Mesenchymal stem cell (in vitro differentiated cells and primary cell): ENCODE data around the gene GAB3.
A peak's percentile ranks its signal among the peaks of the same experiment; 100 is the strongest.

Source experiments
- DNase-seq: peaks from one replicate; pipeline ENCODE4 v3.0.0-alpha.2; 2013
- H2AFZ ChIP-seq: one replicate; pipeline ENCODE4 v1.6.1; 2013; ENCODE audit warnings: low read depth, mild to moderate bottlenecking, control low read depth, inconsistent platforms, low read length, moderate library complexity
- H2AK5ac ChIP-seq: 2 replicates; pipeline ENCODE4 v1.6.1; 2013; ENCODE audit warnings: low read length, moderate library complexity, mild to moderate bottlenecking, inconsistent platforms; ENCODE audit not compliant: severe bottlenecking
- H2BK120ac ChIP-seq: one replicate; pipeline ENCODE4 v1.6.1; 2013; ENCODE audit warnings: low read depth, mild to moderate bottlenecking, inconsistent platforms, low read length, moderate library complexity
- H2BK12ac ChIP-seq, 2 experiments: one replicate each; pipeline ENCODE4 v1.6.1; 2013; ENCODE audit warnings: inconsistent platforms in 2 of 2, low read length in 2 of 2, mild to moderate bottlenecking in 2 of 2, moderate library complexity in 2 of 2, control low read depth in 1 of 2
- H2BK15ac ChIP-seq: one replicate; pipeline ENCODE4 v1.6.1; 2013; ENCODE audit warnings: mild to moderate bottlenecking, low read depth, inconsistent platforms; ENCODE audit not compliant: poor library complexity, severe bottlenecking
- H2BK5ac ChIP-seq: 2 replicates; pipeline ENCODE4 v1.6.1; 2013; ENCODE audit warnings: low read depth, mild to moderate bottlenecking, low read length, control low read depth, inconsistent platforms; ENCODE audit not compliant: poor library complexity, severe bottlenecking
- H3K14ac ChIP-seq, 2 experiments: one replicate each; pipeline ENCODE4 v1.6.1; 2013; ENCODE audit warnings: inconsistent platforms in 2 of 2, low read length in 2 of 2, control low read depth in 1 of 2, mild to moderate bottlenecking in 1 of 2, moderate library complexity in 1 of 2
- H3K18ac ChIP-seq, 2 experiments: one replicate each; pipeline ENCODE4 v1.6.1; 2013; ENCODE audit warnings: inconsistent platforms in 2 of 2, low read length in 2 of 2, control low read depth in 1 of 2, low read depth in 1 of 2, mild to moderate bottlenecking in 1 of 2
- H3K23ac ChIP-seq, 2 experiments: one replicate each; pipeline ENCODE4 v1.6.1; 2013; ENCODE audit warnings: inconsistent platforms in 2 of 2, low read length in 2 of 2, mild to moderate bottlenecking in 2 of 2, moderate library complexity in 2 of 2, control low read depth in 1 of 2
- H3K27ac ChIP-seq: 2 replicates; pipeline ENCODE4 v1.5.1; 2013; ENCODE audit warnings: mild to moderate bottlenecking, moderate library complexity, low read length, control low read depth, inconsistent platforms; ENCODE audit not compliant: poor library complexity, severe bottlenecking
- H3K27me3 ChIP-seq, 2 experiments: 2 replicates each; pipeline versions ENCODE4 v1.6.1 to v1.7.0; 2013; ENCODE audit warnings: low read length in 2 of 2, mild to moderate bottlenecking in 2 of 2, moderate library complexity in 2 of 2, control low read depth in 1 of 2, inconsistent platforms in 1 of 2; ENCODE audit not compliant: control insufficient read depth in 1 of 2, insufficient read depth in 1 of 2
- H3K36me3 ChIP-seq, 2 experiments: 2 replicates each; pipeline versions ENCODE4 v1.6.1 to v1.7.0; 2013; ENCODE audit warnings: low read length in 2 of 2, control low read depth in 1 of 2, inconsistent platforms in 1 of 2, low read depth in 1 of 2, mild to moderate bottlenecking in 1 of 2; ENCODE audit not compliant: insufficient read depth in 2 of 2, control insufficient read depth in 1 of 2
- H3K4ac ChIP-seq, 2 experiments: one replicate each; pipeline ENCODE4 v1.6.1; 2013; ENCODE audit warnings: inconsistent platforms in 2 of 2, low read length in 2 of 2, mild to moderate bottlenecking in 2 of 2, moderate library complexity in 2 of 2, control low read depth in 1 of 2, low read depth in 1 of 2
- H3K4me1 ChIP-seq: 2 replicates; pipeline ENCODE4 v1.6.1; 2013; ENCODE audit warnings: low read depth, low read length, control low read depth; ENCODE audit not compliant: control insufficient read depth, insufficient read depth
- H3K4me2 ChIP-seq: 2 replicates; pipeline ENCODE4 v1.6.1; 2013; ENCODE audit warnings: low read length, mild to moderate bottlenecking, inconsistent platforms; ENCODE audit not compliant: poor library complexity, severe bottlenecking
- H3K4me3 ChIP-seq, 2 experiments: 2 replicates each; pipeline versions ENCODE4 v1.5.1 to v1.7.0; 2013; ENCODE audit warnings: low read length in 2 of 2, mild to moderate bottlenecking in 2 of 2, control low read depth in 1 of 2, low read depth in 1 of 2; ENCODE audit not compliant: insufficient read depth in 1 of 2
- H3K79me1 ChIP-seq: replicated peaks from 2 replicates; pipeline ENCODE4 v1.6.1; 2013; ENCODE audit warnings: mild to moderate bottlenecking, control low read depth, low read length, inconsistent platforms; ENCODE audit not compliant: poor library complexity, severe bottlenecking
- H3K9ac ChIP-seq: 2 replicates; pipeline ENCODE4 v1.7.0; 2013; ENCODE audit warnings: mild to moderate bottlenecking, low read length, moderate library complexity
- H3K9me3 ChIP-seq: 2 replicates; pipeline ENCODE4 v1.7.0; 2013; ENCODE audit warnings: mild to moderate bottlenecking, low read length; ENCODE audit not compliant: control insufficient read depth
- H4K8ac ChIP-seq: one replicate; pipeline ENCODE4 v1.6.1; 2013; ENCODE audit warnings: inconsistent platforms, mild to moderate bottlenecking, low read length, moderate library complexity
- H4K91ac ChIP-seq: one replicate; pipeline ENCODE4 v1.6.1; 2013; ENCODE audit warnings: mild to moderate bottlenecking, low read length, inconsistent platforms
- WGBS: methylation state at CpG from one replicate; pipeline ENCODE4 v1.1.7; 2013; ENCODE audit warnings: mixed read lengths; 5-methylcytosine and 5-hydroxymethylcytosine counted together

Gene GAB3

DNA sequence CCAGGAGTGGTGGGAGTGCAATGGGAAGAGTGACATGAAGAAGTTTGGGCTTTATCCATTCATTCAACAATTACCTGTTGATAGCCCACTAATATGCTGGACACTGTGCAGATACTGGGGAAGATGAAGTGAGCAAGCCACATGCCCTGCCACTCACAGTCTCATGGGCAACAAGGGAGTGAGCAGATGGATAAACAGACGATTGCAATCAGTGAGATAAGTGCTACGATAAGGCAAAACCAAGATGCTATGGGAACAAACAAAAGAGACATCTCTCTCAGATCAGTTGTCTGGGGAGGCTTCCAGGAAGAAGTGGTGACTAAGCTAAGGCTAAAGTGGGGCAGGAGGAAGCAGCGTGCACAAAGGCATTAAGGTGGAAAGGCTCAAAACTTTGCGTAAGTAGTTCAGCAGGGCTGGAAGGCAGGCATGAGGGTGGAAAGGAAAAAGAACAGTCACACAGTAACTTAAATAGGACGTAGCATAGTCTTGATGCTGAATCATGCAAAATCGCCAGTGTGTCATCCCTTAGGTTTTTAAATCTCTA lies 31.7 kb downstream of the GAB3 start:
- peaks cover 0 to 8% of the 10 kb centered on the region in 2 experiments for H3K27me3 ChIP-seq
- no peaks in the 10 kb centered on the region for H3K36me3 ChIP-seq
- peak overlapping the region; percentile 48 for H2BK15ac ChIP-seq
- H3K27ac ChIP-seq = no peak overlapping the region
- no peaks in the 10 kb centered on the region for H3K79me1 ChIP-seq
- 0% methylated on average over 4 of the region's 6 CpGs for WGBS
- no peak overlapping the region for H3K4me3 ChIP-seq
- no peak overlapping the region for H3K23ac ChIP-seq
- no peak overlapping the region for H2AK5ac ChIP-seq
- H3K18ac ChIP-seq = peak overlapping the region; percentile 62 to 68
- H3K14ac ChIP-seq = no peak overlapping the region
- H3K9me3 ChIP-seq = peaks cover 14% of the 10 kb centered on the region
- peak; percentile 94 for DNase-seq
- no peak overlapping the region for H3K4me2 ChIP-seq
- no peak overlapping the region for H3K9ac ChIP-seq
- peak overlapping the region in 1 of 2 experiments; percentile 58 for H3K4ac ChIP-seq
- no peak overlapping the region for H4K91ac ChIP-seq
- H2AFZ ChIP-seq = no peak overlapping the region
- peak overlapping the region; percentile 49 for H2BK120ac ChIP-seq
- H4K8ac ChIP-seq = peak overlapping the region; percentile 41
- peak overlapping the region in 1 of 2 experiments; percentile 63 for H2BK12ac ChIP-seq
- H2BK5ac ChIP-seq = no peak overlapping the region
- no peaks in the 10 kb centered on the region for H3K4me1 ChIP-seq

DNA sequence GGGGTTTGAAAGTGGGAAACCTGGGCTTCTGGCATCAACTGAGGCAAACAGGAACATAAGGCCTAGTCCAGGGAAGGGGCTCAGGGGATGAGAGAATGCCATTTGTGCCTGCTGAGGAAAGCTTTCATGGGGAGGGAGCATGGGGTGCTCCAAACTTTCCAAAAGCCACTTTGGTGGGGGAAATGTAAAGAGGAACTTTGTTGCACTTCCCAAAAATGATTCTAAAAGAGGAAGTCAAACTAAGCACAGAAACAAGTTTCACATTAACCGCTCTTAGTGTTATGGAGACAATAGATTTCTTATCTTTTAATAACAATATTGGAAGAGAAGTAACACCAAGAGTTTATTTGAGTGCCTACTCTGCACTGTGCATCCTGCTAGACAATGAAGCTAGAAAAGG lies 32.3 kb downstream of the GAB3 start:
- peak overlapping the region in 1 of 2 experiments; percentile 65 for H3K4ac ChIP-seq
- no peak overlapping the region for H3K14ac ChIP-seq
- H3K27me3 ChIP-seq = peaks cover 0 to 8% of the 10 kb centered on the region in 2 experiments
- H2BK15ac ChIP-seq = no peak overlapping the region
- H2AK5ac ChIP-seq = no peak overlapping the region
- H2AFZ ChIP-seq = no peak overlapping the region
- no peaks in the 10 kb centered on the region for H3K36me3 ChIP-seq
- H2BK5ac ChIP-seq = no peak overlapping the region
- H3K9me3 ChIP-seq = peaks cover 14% of the 10 kb centered on the region
- no peak overlapping the region for H3K9ac ChIP-seq
- H3K4me1 ChIP-seq = no peaks in the 10 kb centered on the region
- no peak overlapping the region for H3K27ac ChIP-seq
- H3K4me3 ChIP-seq = no peak overlapping the region
- peak overlapping the region in 1 of 2 experiments; percentile 6 for H2BK12ac ChIP-seq
- no peak for DNase-seq
- H3K4me2 ChIP-seq = no peak overlapping the region
- no peak overlapping the region for H4K8ac ChIP-seq
- peak overlapping the region; percentile 18 to 73 for H3K18ac ChIP-seq
- H3K79me1 ChIP-seq = no peaks in the 10 kb centered on the region
- no CpG with 5 or more reads among the region's 1 CpG for WGBS
- H2BK120ac ChIP-seq = peak overlapping the region; percentile 49
- no peak overlapping the region for H4K91ac ChIP-seq
- H3K23ac ChIP-seq = no peak overlapping the region

DNA sequence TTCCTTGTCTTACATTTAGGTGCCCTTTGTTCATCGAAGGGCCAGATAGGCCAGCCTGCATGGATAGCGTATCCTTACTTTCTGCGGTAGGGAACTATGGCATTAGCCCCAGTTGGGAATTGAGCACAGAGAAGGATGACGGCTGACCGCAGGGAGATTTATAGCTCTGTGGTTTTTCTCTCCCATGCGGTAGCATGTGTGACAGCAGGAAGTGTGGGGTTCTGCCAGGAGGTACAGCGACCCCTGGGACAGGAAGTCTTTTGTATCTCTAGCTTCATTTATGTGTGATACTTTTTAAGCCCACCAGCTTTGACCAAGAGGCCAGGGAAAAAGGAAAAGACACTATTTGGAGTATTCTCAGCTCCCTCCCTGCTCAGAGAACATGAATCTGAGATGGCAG lies 33.1 kb downstream of the GAB3 start:
- no peak overlapping the region for H2BK15ac ChIP-seq

DNA sequence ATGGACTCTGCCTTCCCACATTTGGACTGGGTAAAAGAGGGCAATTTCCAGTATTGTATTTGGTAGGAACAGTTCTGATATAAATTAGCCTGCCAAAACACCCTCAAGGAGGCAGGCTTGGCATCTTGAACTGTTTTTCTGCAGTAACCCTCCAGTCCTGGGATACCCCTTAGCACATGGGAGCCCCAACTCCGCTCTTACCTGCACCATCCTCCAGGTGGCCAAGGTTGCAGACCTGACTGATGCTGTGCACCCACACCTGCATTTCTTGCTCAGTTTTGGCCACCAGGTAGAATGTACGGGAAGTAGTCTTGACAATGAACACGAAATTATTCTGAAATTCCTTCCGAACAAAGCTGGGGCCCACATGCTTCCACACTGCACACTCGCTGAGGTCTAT lies 35.1 kb downstream of the GAB3 start:
- Histone ChIP-seq H3K27me3 (peaks cover 0 to 12% of the 10 kb centered on the region in 2 experiments), H2BK12ac (peak overlapping the region in 1 of 2 experiments; percentile 23), H3K4me3 (no peak overlapping the region), H3K27ac (no peak overlapping the region), H3K9ac (no peak overlapping the region), H2BK120ac (no peak overlapping the region), H3K36me3 (no peaks in the 10 kb centered on the region), H3K4me1 (peaks cover 7% of the 10 kb centered on the region), H3K4me2 (no peak overlapping the region), H4K91ac (peak overlapping the region; percentile 57), H3K79me1 (no peaks in the 10 kb centered on the region), H3K18ac (peak overlapping the region; percentile 21 to 54), H3K4ac (no peak overlapping the region), H3K9me3 (peaks cover 2% of the 10 kb centered on the region), H2AK5ac (no peak overlapping the region), H2BK15ac (no peak overlapping the region), H2AFZ (no peak overlapping the region), H2BK5ac (no peak overlapping the region), H3K14ac (no peak overlapping the region), H4K8ac (peak overlapping the region; percentile 37), H3K23ac (no peak overlapping the region)
- DNase-seq = no peak
- 98% methylated on average over 5 of the region's 5 CpGs for WGBS

More for the DNA sequence above, 33.1 kb downstream of the GAB3 start:
- Histone ChIP-seq H2AFZ (no peak overlapping the region), H3K4me2 (no peak overlapping the region), H3K36me3 (no peaks in the 10 kb centered on the region), H3K4me3 (no peak overlapping the region), H2BK5ac (no peak overlapping the region), H3K18ac (peak overlapping the region; percentile 73 to 78), H4K8ac (no peak overlapping the region), H3K79me1 (no peaks in the 10 kb centered on the region), H4K91ac (no peak overlapping the region), H3K23ac (no peak overlapping the region), H2BK12ac (peak overlapping the region in 1 of 2 experiments; percentile 37), H3K4me1 (peaks cover 4% of the 10 kb centered on the region), H3K9me3 (peaks cover 14% of the 10 kb centered on the region), H3K27me3 (peaks cover 0 to 8% of the 10 kb centered on the region in 2 experiments), H2BK120ac (peak overlapping the region; percentile 11), H3K14ac (no peak overlapping the region), H3K27ac (no peak overlapping the region), H3K4ac (peak overlapping the region; percentile 7 to 20), H2AK5ac (no peak overlapping the region), H3K9ac (no peak overlapping the region)
- DNase-seq = peak; percentile 92
- 0% methylated on average over 6 of the region's 7 CpGs for WGBS
